CD4-positive, CD25-positive, alpha-beta regulatory T cell (primary cell): ENCODE data around the gene APOF. TPM values are rescaled to one million over a fixed set of nuclear protein-coding genes. Genes with fewer than 3 reads are reported as not detected.
A peak's percentile ranks its signal among the peaks of the same experiment; 100 is the strongest.

Source experiments
- ATAC-seq, 2 donors: fragments of 150-1000 bp; cut with Tn5 transposase; one replicate each; pipeline ENCODE4 v1.10.0; 2021; ENCODE audit warnings: low read depth in 2 of 2, moderate number of reproducible peaks in 2 of 2, moderate library complexity in 1 of 2
- DNase-seq, 3 donors: peaks; one replicate each; pipeline versions ENCODE4 v3.0.0 to v3.0.0-alpha.2; 2012 to 2022; ENCODE audit warnings: mixed read lengths in 1 of 3
- H3K27ac ChIP-seq: one replicate; pipeline ENCODE4 v1.7.0; 2013; ENCODE audit warnings: mild to moderate bottlenecking, low read length; ENCODE audit not compliant: insufficient read depth, poor library complexity, severe bottlenecking
- H3K27me3 ChIP-seq: one replicate; pipeline ENCODE4 v1.7.0; 2013; ENCODE audit warnings: low read length; ENCODE audit not compliant: control insufficient read depth, insufficient read depth
- H3K36me3 ChIP-seq: one replicate; pipeline ENCODE4 v1.7.0; 2013; ENCODE audit warnings: mild to moderate bottlenecking, low read length, moderate library complexity; ENCODE audit not compliant: control insufficient read depth, insufficient read depth
- H3K4me1 ChIP-seq: 2 replicates; pipeline ENCODE4 v1.7.0; 2013; ENCODE audit warnings: mild to moderate bottlenecking, low read length; ENCODE audit not compliant: insufficient read depth, control insufficient read depth, poor library complexity, severe bottlenecking
- H3K4me3 ChIP-seq: one replicate; pipeline ENCODE4 v1.7.0; 2013; ENCODE audit warnings: low read depth, mild to moderate bottlenecking, low read length, moderate library complexity
- H3K9me3 ChIP-seq, 2 experiments: 1 replicate in 1 of 2; 2 replicates in 1 of 2; pipeline ENCODE4 v1.7.0; 2013; ENCODE audit warnings: low read length in 2 of 2, mild to moderate bottlenecking in 1 of 2, moderate library complexity in 1 of 2; ENCODE audit not compliant: control insufficient read depth in 2 of 2
- H3K27ac Mint-ChIP-seq, 3 donors: one replicate each; pipeline ENCODE4 v1.8.0; 2020 to 2022; ENCODE audit warnings: mild to moderate bottlenecking in 3 of 3, mixed read lengths in 3 of 3, moderate library complexity in 2 of 3
- H3K27me3 Mint-ChIP-seq: one replicate; pipeline ENCODE4 v1.8.0; 2022; ENCODE audit warnings: mild to moderate bottlenecking, mixed read lengths
- H3K36me3 Mint-ChIP-seq: one replicate; pipeline ENCODE4 v1.8.0; 2020; ENCODE audit warnings: mixed read lengths
- H3K4me1 Mint-ChIP-seq, 4 donors: one replicate each; pipeline ENCODE4 v1.8.0; 2020 to 2022; ENCODE audit warnings: mixed read lengths in 4 of 4, mild to moderate bottlenecking in 1 of 4
- H3K4me3 Mint-ChIP-seq, 4 donors: one replicate each; pipeline ENCODE4 v1.8.0; 2020 to 2022; ENCODE audit warnings: mild to moderate bottlenecking in 4 of 4, mixed read lengths in 4 of 4, moderate library complexity in 3 of 4
- H3K9me3 Mint-ChIP-seq, 7 donors: one replicate each; pipeline ENCODE4 v1.8.0; 2020 to 2022; ENCODE audit warnings: mixed read lengths in 7 of 7, mild to moderate bottlenecking in 3 of 7, moderate library complexity in 2 of 7
- polyA plus RNA-seq, 4 donors: library from polyadenylated mRNA; unstranded; fragments of 300-500 nt; fragmentation: Illumina TruSeq; gene quantifications; one replicate each; pipeline ENCODE4 v1.2.3, GENCODE V29; 2021
- total RNA-seq: library from RNA; stranded (reverse); gene quantifications from one replicate; pipeline ENCODE4 v1.2.3, GENCODE V29; 2022

Gene APOF
- total and polyA plus RNA-seq, 5 donors from 2014 or later, result not detected

DNA sequence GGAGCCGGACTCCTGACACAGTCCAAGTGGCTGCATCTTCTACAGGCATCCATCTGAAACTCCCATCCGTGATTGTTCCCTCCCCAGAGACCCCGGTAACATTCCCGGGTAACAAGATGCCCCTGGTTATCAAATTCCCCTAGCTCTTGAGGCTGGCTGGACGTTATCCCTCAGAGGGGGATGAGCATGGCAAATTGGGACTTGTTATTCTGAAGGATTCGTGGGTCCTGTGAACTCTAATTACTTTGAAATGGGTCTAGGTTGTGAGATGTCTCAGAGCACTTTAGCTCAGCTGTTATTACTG is 28.2 kb downstream of the APOF start:
- H3K27ac ChIP-seq, result peak overlapping the region; percentile 100
- peak overlapping the region; percentile 93 for H3K4me3 ChIP-seq
- DNase-seq (peak in 1 of 3 donors; percentile 30), ATAC-seq (no peak)
- peaks cover 11% of the 10 kb centered on the region for H3K36me3 Mint-ChIP-seq
- H3K9me3 Mint-ChIP-seq, result peaks cover 0 to 3% (median 0%) of the 10 kb centered on the region in 7 donors
- H3K27me3 Mint-ChIP-seq, result no peaks in the 10 kb centered on the region
- no peaks in the 10 kb centered on the region for H3K36me3 ChIP-seq
- H3K4me1 Mint-ChIP-seq, result peaks cover 10 to 56% (median 35%) of the 10 kb centered on the region in 4 donors
- peak overlapping the region; percentile 92 to 98 (median 96) for H3K4me3 Mint-ChIP-seq
- no peaks in the 10 kb centered on the region for H3K9me3 ChIP-seq
- H3K27me3 ChIP-seq, result no peaks in the 10 kb centered on the region
- H3K27ac Mint-ChIP-seq, result peak overlapping the region; percentile 99 to 100 (median 100)
- peaks cover 36% of the 10 kb centered on the region for H3K4me1 ChIP-seq

DNA sequence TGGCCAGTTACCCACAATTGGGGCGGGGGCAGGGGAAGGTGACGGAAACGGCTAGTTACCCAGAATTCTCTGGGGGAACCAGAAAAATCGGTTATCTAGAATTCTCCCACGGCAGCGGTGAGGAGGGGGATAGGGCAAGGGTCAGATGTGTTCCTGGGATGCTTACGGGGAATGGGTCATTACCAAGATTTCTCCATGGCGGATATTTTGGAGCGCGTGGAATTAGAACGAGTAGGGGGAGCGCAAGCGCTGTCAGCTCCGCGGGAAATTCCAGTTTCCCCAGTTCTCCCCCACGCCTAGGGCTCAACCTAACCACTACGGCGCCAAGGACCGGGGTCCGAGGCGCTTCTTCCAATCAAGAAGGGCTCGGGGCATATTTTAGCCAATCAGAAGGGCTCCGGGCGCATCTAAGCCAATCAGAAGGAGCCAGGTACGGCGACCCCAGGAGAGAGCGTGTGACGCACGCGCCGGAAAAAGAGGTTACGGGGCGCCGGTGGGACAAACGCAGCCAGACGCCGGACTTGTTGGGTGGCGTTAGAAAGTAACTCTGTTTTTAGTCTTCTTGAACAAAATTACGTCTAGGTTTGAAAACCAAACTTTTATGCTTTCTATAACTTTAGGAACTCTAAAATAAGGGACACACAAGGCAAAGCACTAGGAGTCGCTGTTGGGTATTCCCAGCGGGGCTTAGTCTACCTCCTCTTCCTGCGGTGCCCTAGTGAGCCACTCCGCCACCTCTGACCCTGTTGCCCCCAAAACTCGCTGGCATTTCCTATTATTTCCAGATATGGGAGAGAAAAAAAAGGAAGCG is 28.8 kb downstream of the APOF start, which contains the start of gene PAN2:
Gene PAN2 (minus strand): TSS at position 322 of the 811 bp plus-strand sequence. CDS start 906 bp downstream, outside the sequence.
- Histone ChIP-seq H3K4me1 (peaks cover 30% of the 10 kb centered on the region), H3K36me3 (no peaks in the 10 kb centered on the region), H3K27ac (peak within 1 kb of the TSS; percentile 100), H3K9me3 (no peaks in the 10 kb centered on the region), H3K27me3 (no peaks in the 10 kb centered on the region), H3K4me3 (peak within 1 kb of the TSS; percentile 93)
- no peaks in the 10 kb centered on the region for H3K27me3 Mint-ChIP-seq
- peaks cover 10 to 51% (median 30%) of the 10 kb centered on the region in 4 donors for H3K4me1 Mint-ChIP-seq
- peak; percentile 86 to 98 (median 93) for DNase-seq
- peak within 1 kb of the TSS; percentile 92 to 98 (median 96) for H3K4me3 Mint-ChIP-seq
- peaks cover 0 to 3% (median 0%) of the 10 kb centered on the region in 7 donors for H3K9me3 Mint-ChIP-seq
- peaks cover 11% of the 10 kb centered on the region for H3K36me3 Mint-ChIP-seq
- H3K27ac Mint-ChIP-seq, result peak within 1 kb of the TSS; percentile 99 to 100 (median 100)
- ATAC-seq, result peak; percentile 84 to 85

DNA sequence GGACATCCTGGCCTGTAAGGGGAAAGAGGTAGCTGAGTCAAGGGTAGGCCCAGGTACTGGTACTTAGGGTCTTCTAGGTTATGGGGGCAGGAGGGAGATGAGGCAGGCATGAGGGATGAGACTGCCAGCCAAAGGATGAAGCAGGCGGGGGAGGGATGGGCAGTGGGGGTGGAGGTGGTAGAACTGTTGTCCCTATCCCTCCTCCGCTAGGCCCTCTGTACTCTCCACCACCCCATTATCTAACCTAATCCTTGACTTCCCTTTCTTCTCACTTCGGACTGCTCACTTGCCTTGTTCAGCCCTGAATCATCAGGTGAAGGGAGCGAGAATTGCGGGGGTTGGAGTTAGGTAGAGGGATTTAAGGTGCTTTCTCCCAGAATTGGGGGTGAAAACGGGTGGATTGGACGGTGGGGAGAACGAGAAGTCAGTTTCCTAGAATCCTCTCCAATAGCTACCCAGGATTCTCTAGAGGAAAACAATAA is 29.4 kb downstream of the APOF start:
- Histone ChIP-seq H3K9me3 (no peaks in the 10 kb centered on the region), H3K36me3 (no peaks in the 10 kb centered on the region), H3K4me3 (peak overlapping the region; percentile 93), H3K27ac (peak overlapping the region; percentile 100), H3K4me1 (peaks cover 24% of the 10 kb centered on the region), H3K27me3 (no peaks in the 10 kb centered on the region)
- Mint-ChIP-seq H3K27me3 (no peaks in the 10 kb centered on the region), H3K9me3 (no peaks in the 10 kb centered on the region), H3K4me1 (peaks cover 10 to 44% (median 25%) of the 10 kb centered on the region in 4 donors), H3K27ac (peak overlapping the region; percentile 99 to 100 (median 100)), H3K4me3 (peak overlapping the region; percentile 92 to 98 (median 96)), H3K36me3 (peaks cover 11% of the 10 kb centered on the region)
- no peak for DNase-seq
- ATAC-seq, result no peak

DNA sequence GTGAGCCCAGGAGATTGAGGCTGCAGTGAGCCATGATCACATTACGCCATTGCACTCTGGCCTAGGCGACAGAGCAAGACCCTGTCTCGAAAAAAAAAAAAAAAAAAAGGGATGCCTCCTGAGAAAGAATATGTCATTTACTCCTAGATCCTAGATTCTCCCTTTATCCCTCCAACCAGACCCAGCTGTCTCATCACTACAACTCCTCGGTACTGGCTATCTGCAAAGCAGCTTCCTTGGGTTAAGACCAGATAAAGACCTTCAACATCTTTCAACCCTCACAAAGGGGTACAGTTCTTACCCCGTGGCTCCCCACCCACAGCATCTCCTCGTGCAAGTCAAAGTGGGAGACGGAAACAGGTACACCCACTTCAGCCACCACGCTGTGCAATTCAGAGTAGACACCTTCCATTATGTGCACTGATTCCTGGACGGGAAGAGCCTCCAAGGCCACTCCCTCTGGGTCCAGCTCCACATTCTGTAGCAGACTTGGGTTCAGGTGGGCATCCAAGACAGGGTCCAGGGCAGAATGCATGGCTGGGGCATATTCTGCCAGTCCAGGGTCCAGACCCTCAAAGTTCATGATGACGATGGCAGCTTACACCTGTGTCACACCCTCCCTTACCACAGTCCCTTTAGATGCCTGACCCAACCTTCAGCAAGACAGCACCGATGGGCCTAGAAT is 30.0 kb downstream of the APOF start:
- no peaks in the 10 kb centered on the region for H3K9me3 Mint-ChIP-seq
- no peak for ATAC-seq
- H3K36me3 ChIP-seq, result peaks cover 3% of the 10 kb centered on the region
- H3K4me1 ChIP-seq, result peaks cover 19% of the 10 kb centered on the region
- peak overlapping the region; percentile 99 to 100 (median 100) for H3K27ac Mint-ChIP-seq
- H3K27ac ChIP-seq, result peak overlapping the region; percentile 100
- H3K4me3 ChIP-seq, result peak overlapping the region; percentile 93
- no peaks in the 10 kb centered on the region for H3K27me3 ChIP-seq
- peak overlapping the region; percentile 74 to 98 (median 94) for H3K4me3 Mint-ChIP-seq
- no peaks in the 10 kb centered on the region for H3K27me3 Mint-ChIP-seq
- DNase-seq, result no peak
- H3K36me3 Mint-ChIP-seq, result peaks cover 16% of the 10 kb centered on the region
- peaks cover 10 to 39% (median 23%) of the 10 kb centered on the region in 4 donors for H3K4me1 Mint-ChIP-seq
- H3K9me3 ChIP-seq, result no peaks in the 10 kb centered on the region

DNA sequence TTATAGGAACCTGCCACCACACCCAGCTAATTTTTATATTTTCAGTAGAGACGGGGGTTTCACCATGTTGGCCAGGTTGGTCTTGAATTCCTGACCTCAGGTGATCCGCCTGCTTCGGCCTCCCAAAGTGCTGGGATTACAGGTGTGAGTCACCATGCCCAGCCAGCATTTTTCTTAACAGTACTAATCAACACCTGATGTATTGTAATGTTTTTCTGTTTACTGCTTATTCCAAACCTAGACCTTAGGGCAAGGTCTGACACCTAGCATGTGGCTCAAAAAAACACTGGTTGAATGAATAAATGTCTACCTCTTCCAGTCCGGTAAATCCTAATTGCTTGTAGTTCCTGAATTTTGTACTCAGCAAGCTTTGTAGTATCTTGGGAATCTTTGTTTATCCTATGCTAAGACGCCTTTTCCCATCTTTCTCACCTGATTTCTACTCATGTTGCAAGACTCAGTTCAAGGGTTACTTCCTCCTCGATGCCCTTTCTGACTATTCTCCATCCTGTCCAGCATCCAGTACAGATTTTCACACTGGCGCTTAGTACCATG is 31.6 kb downstream of the APOF start:
- Histone ChIP-seq H3K9me3 (no peaks in the 10 kb centered on the region), H3K36me3 (peaks cover 19% of the 10 kb centered on the region), H3K27ac (no peak overlapping the region), H3K4me1 (peaks cover 19% of the 10 kb centered on the region), H3K27me3 (no peaks in the 10 kb centered on the region), H3K4me3 (no peak overlapping the region)
- peaks cover 29% of the 10 kb centered on the region for H3K36me3 Mint-ChIP-seq
- H3K9me3 Mint-ChIP-seq, result no peaks in the 10 kb centered on the region
- ATAC-seq (no peak), DNase-seq (no peak)
- H3K27me3 Mint-ChIP-seq, result no peaks in the 10 kb centered on the region
- H3K4me3 Mint-ChIP-seq, result peak overlapping the region in 2 of 4 donors; percentile 65 to 98
- no peak overlapping the region for H3K27ac Mint-ChIP-seq
- peaks cover 10 to 28% (median 21%) of the 10 kb centered on the region in 4 donors for H3K4me1 Mint-ChIP-seq

DNA sequence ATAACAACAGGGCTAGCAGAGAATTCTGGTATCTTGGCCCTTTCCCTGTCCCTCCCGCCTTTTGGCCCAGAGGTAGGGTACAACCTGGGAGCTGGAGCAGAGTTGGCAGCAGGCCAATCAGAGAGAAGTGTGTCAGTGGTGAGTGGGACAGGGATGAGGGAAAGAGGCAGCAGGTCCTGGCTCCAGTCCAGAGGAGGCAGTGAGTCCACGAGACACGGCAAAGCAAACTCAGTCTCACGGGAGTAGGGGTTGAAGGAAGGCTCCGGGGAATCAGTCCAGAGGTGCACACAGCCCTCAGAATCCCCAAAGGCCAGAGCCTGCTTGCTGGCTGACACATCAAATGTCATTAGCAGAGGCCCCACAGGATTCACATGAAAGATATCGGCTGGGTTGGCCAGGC is 36.1 kb downstream of the APOF start:
- no peaks in the 10 kb centered on the region for H3K4me1 ChIP-seq
- H3K27ac ChIP-seq, result no peak overlapping the region
- H3K4me3 ChIP-seq, result no peak overlapping the region
- Mint-ChIP-seq H3K27ac (peak overlapping the region in 1 of 3 donors; percentile 35), H3K9me3 (no peaks in the 10 kb centered on the region), H3K4me1 (peaks cover 4 to 11% (median 5%) of the 10 kb centered on the region in 4 donors), H3K36me3 (peaks cover 63% of the 10 kb centered on the region), H3K27me3 (no peaks in the 10 kb centered on the region), H3K4me3 (peak overlapping the region in 1 of 4 donors; percentile 43)
- no peaks in the 10 kb centered on the region for H3K27me3 ChIP-seq
- peaks cover 55% of the 10 kb centered on the region for H3K36me3 ChIP-seq
- no peak for ATAC-seq
- DNase-seq, result no peak
- H3K9me3 ChIP-seq, result no peaks in the 10 kb centered on the region

DNA sequence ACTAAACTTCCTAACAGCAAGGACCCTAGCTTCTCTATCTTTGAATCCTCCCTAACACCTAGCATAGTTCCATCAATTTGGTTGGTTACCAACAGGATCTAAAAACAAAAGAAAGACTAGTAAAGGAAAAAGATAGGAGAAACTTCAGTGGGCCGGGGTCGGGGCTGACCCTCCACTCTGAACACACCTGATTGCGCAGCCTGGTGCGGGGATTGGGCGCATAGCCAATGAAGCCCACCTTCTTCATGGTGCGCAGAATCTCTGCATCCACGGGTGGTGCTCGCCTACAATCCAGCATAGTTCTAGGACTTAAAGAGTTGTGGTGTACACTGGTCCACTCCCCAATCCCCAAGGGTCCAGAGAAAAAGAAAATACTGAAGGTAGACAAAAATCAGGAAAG is 36.5 kb downstream of the APOF start:
- H3K9me3 Mint-ChIP-seq, result no peaks in the 10 kb centered on the region
- peaks cover under 1 to 7% (median 2%) of the 10 kb centered on the region in 4 donors for H3K4me1 Mint-ChIP-seq
- H3K27me3 Mint-ChIP-seq, result no peaks in the 10 kb centered on the region
- H3K27ac ChIP-seq, result no peak overlapping the region
- peaks cover 60% of the 10 kb centered on the region for H3K36me3 Mint-ChIP-seq
- H3K9me3 ChIP-seq, result no peaks in the 10 kb centered on the region
- H3K27me3 ChIP-seq, result no peaks in the 10 kb centered on the region
- H3K4me3 Mint-ChIP-seq, result no peak overlapping the region
- H3K36me3 ChIP-seq, result peaks cover 55% of the 10 kb centered on the region
- ATAC-seq (no peak), DNase-seq (no peak)
- no peaks in the 10 kb centered on the region for H3K4me1 ChIP-seq
- H3K27ac Mint-ChIP-seq, result peak overlapping the region in 2 of 3 donors; percentile 35 to 77
- no peak overlapping the region for H3K4me3 ChIP-seq
